ENCODE results near the gene CCSER2.
"Not testable (repeated sequence)": the region's sequence is repeated elsewhere in the genome, so short reads cannot be mapped to it uniquely, and the experiment has no call there.

Gene CCSER2

GRCh38 chr10:84525807-84526182 lies 197.4 kb downstream of the CCSER2 start:
- not testable (repeated sequence) for DNase-seq

DNA sequence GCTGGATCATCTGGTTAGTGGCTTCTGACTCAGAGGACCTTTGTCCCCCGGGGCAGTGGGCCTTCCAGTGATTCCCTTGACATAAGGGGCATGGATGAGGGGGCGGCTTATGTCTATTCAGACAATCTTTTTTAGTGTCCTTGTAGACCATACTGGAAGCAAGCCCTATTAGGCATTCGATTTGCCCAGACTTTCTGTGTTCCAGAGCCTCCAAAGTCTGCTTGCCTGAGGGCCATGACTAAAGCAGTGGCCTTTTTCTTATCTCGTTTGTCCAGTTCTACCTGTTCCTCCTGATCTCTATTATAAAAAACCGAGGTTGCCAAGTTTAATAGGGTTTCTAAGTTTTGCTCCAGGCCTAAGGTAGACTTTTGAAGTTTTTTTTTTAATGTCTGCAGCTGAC lies 199.0 kb downstream of the CCSER2 start:
- not testable (repeated sequence) for DNase-seq

GRCh38 chr10:84528526-84528925 lies 200.1 kb downstream of the CCSER2 start:
- DNase-seq: not testable (repeated sequence)

- no peak for DNase-seq
Observed at GRCh38 chr10:84530724-84531325, 202.4 kb downstream of the CCSER2 start.

- DNase-seq: no peak
Observed at GRCh38 chr10:84531396-84531795, 203.0 kb downstream of the CCSER2 start.

GRCh38 chr10:84534168-84534567 lies 205.8 kb downstream of the CCSER2 start:
- DNase-seq: no peak

GRCh38 chr10:84537447-84537931 lies 209.1 kb downstream of the CCSER2 start:
- peak; percentile 21 for DNase-seq

DNA sequence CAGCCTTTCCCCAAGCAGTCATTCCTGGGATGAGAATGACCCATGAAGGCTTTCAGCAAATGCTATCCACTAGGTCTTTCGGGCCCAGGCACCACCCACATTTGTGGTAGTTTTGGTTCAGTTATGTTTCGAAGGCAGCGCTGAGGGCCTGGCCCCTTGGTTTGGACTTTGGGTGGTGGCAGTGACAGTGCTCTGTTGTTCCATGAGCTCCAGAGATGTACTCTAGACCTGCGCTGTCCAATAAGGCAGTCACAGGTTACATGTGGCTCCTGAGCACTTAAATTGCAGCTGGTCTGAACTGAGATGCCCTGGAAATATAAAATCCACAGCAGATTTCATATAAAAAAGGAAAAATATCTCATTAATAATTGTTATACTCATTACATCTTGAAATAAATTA lies 209.6 kb downstream of the CCSER2 start:
- DNase-seq: no peak

DNA sequence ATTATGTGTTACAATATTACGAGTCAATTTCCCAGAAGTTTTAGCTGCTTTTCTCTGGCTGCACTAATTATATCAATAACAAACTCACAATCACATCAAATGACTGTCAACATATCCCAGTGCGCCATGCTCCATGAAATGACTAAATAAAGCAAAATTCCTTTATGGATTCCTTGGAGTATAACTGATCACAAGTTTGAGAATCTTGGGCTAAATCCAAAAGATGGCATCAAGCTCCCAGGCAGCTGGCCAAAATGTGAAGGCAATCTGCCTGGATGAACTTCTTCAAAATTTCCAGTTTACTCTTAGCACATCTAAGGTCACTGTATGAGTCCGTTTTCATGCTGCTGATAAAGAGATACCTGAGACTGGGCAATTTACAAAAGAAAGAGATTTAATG lies 210.8 kb downstream of the CCSER2 start:
- no peak for DNase-seq

- DNase-seq: no peak
Observed at GRCh38 chr10:84540022-84540616, 211.7 kb downstream of the CCSER2 start.

GRCh38 chr10:84540617-84541288 lies 212.4 kb downstream of the CCSER2 start:
- DNase-seq: no peak

DNA sequence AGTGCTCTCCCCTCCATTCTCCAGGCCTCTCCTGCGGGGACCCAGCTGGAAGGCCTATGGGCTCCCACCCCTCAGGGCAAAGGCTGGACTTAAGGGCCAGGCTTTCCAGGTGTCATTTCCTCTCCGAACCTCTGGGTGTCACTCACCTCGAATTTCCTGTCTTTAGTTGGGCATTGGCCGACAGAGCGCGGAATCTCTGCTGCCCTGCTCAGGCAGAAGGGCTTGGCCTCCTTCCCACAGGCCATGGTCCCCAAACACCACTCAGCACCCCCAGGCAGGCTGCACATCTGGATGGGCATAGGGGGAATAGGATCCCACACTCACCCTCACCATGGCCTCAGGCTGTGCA lies 212.9 kb downstream of the CCSER2 start:
- DNase-seq: no peak

GRCh38 chr10:84542522-84543490 lies 214.4 kb downstream of the CCSER2 start:
- no peak for DNase-seq

GRCh38 chr10:84543948-84544347 lies 215.6 kb downstream of the CCSER2 start:
- DNase-seq: no peak

- DNase-seq: no peak
Observed at GRCh38 chr10:84545651-84546050, 217.3 kb downstream of the CCSER2 start.

DNA sequence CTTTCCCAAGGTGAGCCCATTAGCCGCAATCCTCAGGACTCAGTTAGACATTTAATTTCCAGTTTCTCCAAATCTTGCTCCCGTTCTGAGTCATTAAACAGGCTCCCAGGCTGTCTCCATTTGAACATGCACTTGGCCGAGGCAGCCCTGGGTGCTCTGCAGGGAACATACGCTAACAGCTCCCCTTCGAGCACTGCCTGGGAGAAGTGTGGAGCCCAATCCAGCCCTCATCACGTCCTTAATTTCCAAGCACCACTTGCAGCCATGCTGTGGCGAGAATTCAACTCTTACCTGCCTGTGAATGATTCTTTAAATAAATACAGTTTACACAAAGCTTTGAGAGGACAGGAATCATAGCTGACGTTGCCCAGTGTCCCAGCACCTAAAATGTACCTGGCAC lies 218.2 kb downstream of the CCSER2 start:
- DNase-seq: no peak

DNA sequence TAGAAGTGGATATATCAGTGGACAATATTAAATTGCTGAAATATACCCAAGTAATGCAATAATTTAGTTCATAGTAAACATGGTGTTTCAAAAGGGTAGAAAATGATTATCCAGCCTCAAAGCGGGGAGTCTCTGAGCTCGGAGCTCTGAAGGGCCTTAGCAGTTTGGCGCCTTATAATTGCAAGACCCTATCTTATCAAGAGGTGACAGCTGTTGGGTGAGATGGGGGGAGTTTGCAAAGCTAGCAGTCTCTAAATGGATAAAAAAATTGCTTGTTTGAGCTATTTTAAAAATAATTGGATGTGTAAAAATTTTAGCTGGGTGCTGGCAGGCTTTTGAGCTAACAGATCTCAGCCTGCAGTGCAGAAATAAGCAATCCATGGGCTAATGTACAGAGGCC lies 219.2 kb downstream of the CCSER2 start:
- no peak for DNase-seq

GRCh38 chr10:84548869-84549268 lies 220.5 kb downstream of the CCSER2 start:
- no peak for DNase-seq

DNA sequence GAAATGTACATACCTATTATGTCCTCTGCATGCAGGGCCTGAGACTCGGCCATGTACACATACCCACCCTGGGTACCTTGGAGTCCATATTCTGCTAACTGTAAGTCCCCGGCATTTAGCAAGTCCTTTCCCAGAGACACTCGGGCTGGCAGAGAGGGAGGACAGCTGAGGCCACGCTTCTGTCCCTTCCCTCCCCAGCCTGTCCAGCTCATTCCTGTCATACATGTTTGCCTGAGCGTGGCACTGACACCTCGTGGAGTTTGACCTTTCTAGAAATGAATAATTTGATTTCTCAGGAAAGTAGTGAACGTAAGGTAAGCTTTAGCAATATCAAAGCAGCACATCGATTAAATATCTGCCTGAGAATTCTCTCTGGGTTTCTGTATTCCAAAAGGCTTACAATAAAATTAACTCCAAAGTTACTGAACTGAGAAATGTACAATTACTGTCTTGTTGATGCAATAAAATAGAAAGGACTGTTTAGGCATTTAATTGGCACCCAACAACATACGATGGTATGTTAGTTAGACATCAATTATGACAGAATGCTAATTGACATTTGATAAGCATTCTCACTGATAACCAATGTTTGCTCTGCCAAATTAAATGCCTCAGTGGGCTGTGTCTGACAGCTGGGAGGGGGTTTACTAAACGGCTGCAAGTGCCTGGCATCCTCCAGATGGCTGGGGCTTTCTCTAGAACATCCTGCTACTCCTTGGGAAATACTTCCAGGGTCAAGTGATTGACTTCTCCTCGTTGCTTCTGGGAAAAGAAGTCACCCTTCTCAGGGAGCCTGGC lies 221.2 kb downstream of the CCSER2 start:
- no peak for DNase-seq

DNA sequence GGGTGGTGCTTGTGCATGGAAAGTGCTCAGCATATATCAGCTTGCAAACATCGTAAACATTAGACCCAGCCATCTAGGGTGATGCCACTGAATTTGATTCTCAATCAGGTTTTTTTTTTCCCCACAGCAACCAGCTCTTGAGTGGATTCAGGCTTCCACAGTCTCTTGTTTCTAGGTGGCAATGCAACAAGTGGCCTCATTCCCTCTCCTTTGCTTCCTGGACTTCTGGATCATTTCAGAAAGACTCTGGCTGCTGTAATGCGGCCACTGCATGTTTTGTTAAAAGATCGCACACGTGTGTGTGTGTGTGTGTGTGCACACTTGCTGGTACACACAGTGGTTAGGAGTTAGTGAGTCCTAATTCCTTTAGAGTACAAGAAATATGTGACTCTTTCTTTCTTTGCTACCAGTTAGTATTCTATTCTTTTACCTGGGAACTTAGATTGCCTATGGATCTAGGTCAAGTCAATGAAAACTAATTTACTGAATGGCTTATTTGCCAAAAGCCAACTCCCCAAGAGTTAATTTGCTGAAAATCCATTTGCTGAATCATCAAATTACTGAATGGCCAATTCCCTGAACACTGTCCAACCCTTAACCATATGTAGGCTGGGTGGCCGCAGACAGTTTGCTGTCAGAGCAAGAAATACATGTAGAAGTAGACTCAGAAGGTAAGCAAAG lies 222.5 kb downstream of the CCSER2 start:
- DNase-seq: no peak

- no peak for DNase-seq
Observed at GRCh38 chr10:84551437-84552120, 223.2 kb downstream of the CCSER2 start.

All from NCI-H2029 (cell line).